WTC11 (cell line): ENCODE data around the gene SMYD3. TPM values are rescaled to one million over a fixed set of nuclear protein-coding genes. Genes with fewer than 3 reads are reported as not detected.

Experiments used
- ATAC-seq: fragments of 200-7000 bp; cut with Tn5 transposase; 2 replicates; pipeline ENCODE4 v1.10.0; 2021; ENCODE audit warnings: mild to moderate bottlenecking, moderate library complexity
- CTCF ChIA-PET: fragments of 300-600 bp; sonication (Branson Sonifier 250); formaldehyde crosslinking; loops from one replicate; lab custom pipeline; 2021; ENCODE audit warnings: antibody characterized with exemption; lab: Charles Lee
- POLR2A ChIA-PET: fragments of 350-600 bp; sonication (Branson Sonifier 250); formaldehyde crosslinking; loops from one replicate; lab custom pipeline; 2021; ENCODE audit warnings: antibody characterized with exemption; lab: Charles Lee
- DNase-seq: peaks from one replicate; pipeline ENCODE4 v3.0.0; 2021; ENCODE audit warnings: low spot score
- H3K27ac Mint-ChIP-seq: 2 replicates; pipeline ENCODE4 v1.8.0; 2021; ENCODE audit warnings: mixed read lengths
- H3K27me3 Mint-ChIP-seq: 2 replicates; pipeline ENCODE4 v1.8.0; 2021; ENCODE audit warnings: low read depth, mild to moderate bottlenecking, moderate library complexity, mixed read lengths
- H3K36me3 Mint-ChIP-seq: 2 replicates; pipeline ENCODE4 v1.8.0; 2021; ENCODE audit warnings: mixed read lengths
- H3K4me1 Mint-ChIP-seq: 2 replicates; pipeline ENCODE4 v1.8.0; 2022; ENCODE audit warnings: mixed read lengths
- H3K4me3 Mint-ChIP-seq: 2 replicates; pipeline ENCODE4 v1.8.0; 2021; ENCODE audit warnings: mild to moderate bottlenecking, moderate library complexity, mixed read lengths
- H3K9me3 Mint-ChIP-seq: 2 replicates; pipeline ENCODE4 v1.8.0; 2021; ENCODE audit warnings: mixed read lengths
- ARID4B ChIP-seq: sonication (generic); formaldehyde crosslinking; IDR thresholded peaks from 2 replicates; pipeline ENCODE4 v1.8.0; 2023; ENCODE audit warnings: missing genetic modification reagents, mild to moderate bottlenecking, borderline replicate concordance
- ATF1 ChIP-seq: sonication (generic); formaldehyde crosslinking; IDR thresholded peaks from 2 replicates; pipeline ENCODE4 v1.8.1; 2023; ENCODE audit warnings: mild to moderate bottlenecking, moderate library complexity, missing genetic modification reagents
- CREM ChIP-seq: sonication (generic); formaldehyde crosslinking; IDR thresholded peaks from 2 replicates; pipeline ENCODE4 v1.8.1; 2022; ENCODE audit warnings: mild to moderate bottlenecking, missing genetic modification reagents, moderate library complexity
- CTCF ChIP-seq: fragments of 200-600 bp; IDR thresholded peaks from 2 replicates; pipeline ENCODE4 v1.8.0; 2022; ENCODE audit warnings: antibody characterized with exemption
- E2F5 ChIP-seq: sonication (generic); formaldehyde crosslinking; IDR thresholded peaks from 2 replicates; pipeline ENCODE4 v1.8.1; 2022; ENCODE audit warnings: mild to moderate bottlenecking, moderate library complexity, missing genetic modification reagents
- EMX1 ChIP-seq: fragments of 250-450 bp; sonication (Bioruptor Pico); IDR thresholded peaks from 2 replicates; pipeline ENCODE4 v1.8.0; 2021; ENCODE audit warnings: mild to moderate bottlenecking
- ETV6 ChIP-seq: sonication (generic); formaldehyde crosslinking; IDR thresholded peaks from 2 replicates; pipeline ENCODE4 v1.8.1; 2022; ENCODE audit warnings: mild to moderate bottlenecking, missing genetic modification reagents
- FOXK1 ChIP-seq: sonication (generic); formaldehyde crosslinking; IDR thresholded peaks from 2 replicates; pipeline ENCODE4 v1.8.0; 2022; ENCODE audit warnings: mild to moderate bottlenecking, moderate library complexity, missing genetic modification reagents
- GABPB1 ChIP-seq: sonication (generic); formaldehyde crosslinking; IDR thresholded peaks from 2 replicates; pipeline ENCODE4 v1.8.1; 2023; ENCODE audit warnings: mild to moderate bottlenecking, missing genetic modification reagents
- GRHL2 ChIP-seq: fragments of 250-450 bp; sonication (Bioruptor Pico); IDR thresholded peaks from 2 replicates; pipeline ENCODE4 v1.8.0; 2022; ENCODE audit warnings: mild to moderate bottlenecking, moderate library complexity; ENCODE audit not compliant: insufficient replicate concordance, severe bottlenecking
- HMGA2 ChIP-seq: fragments of 250-450 bp; sonication (Bioruptor Pico); IDR thresholded peaks from 2 replicates; pipeline ENCODE4 v1.4.0; 2021; ENCODE audit warnings: mild to moderate bottlenecking, moderate library complexity
- MYBL2 ChIP-seq: sonication (generic); formaldehyde crosslinking; IDR thresholded peaks from 2 replicates; pipeline ENCODE4 v1.8.1; 2023; ENCODE audit warnings: mild to moderate bottlenecking, moderate library complexity, missing genetic modification reagents
- NFATC4 ChIP-seq: fragments of 250-450 bp; sonication (Bioruptor Pico); IDR thresholded peaks from 2 replicates; pipeline ENCODE4 v1.9.0; 2021; ENCODE audit warnings: mild to moderate bottlenecking
- NFYB ChIP-seq: sonication (generic); formaldehyde crosslinking; conservative IDR thresholded peaks from 2 replicates; pipeline ENCODE4 v1.8.0; 2022; ENCODE audit warnings: low read depth, missing genetic modification reagents
- SMAD4 ChIP-seq: sonication (generic); formaldehyde crosslinking; IDR thresholded peaks from 2 replicates; pipeline ENCODE4 v1.8.0; 2022; ENCODE audit warnings: mild to moderate bottlenecking, missing genetic modification reagents
- ZBTB43 ChIP-seq: sonication (generic); formaldehyde crosslinking; IDR thresholded peaks from 2 replicates; pipeline ENCODE4 v1.8.1; 2023; ENCODE audit warnings: mild to moderate bottlenecking, missing genetic modification reagents
- ZMAT4 ChIP-seq: fragments of 250-450 bp; sonication (Bioruptor Pico); IDR thresholded peaks from 2 replicates; pipeline ENCODE4 v1.9.0; 2021; ENCODE audit warnings: mild to moderate bottlenecking
- ZNF121 ChIP-seq: sonication (generic); formaldehyde crosslinking; IDR thresholded peaks from 2 replicates; pipeline ENCODE4 v1.8.0; 2023; ENCODE audit warnings: missing genetic modification reagents
- ZNF396 ChIP-seq: fragments of 250-450 bp; sonication (Bioruptor Pico); IDR thresholded peaks from 2 replicates; pipeline ENCODE4 v1.8.0; 2021; ENCODE audit warnings: mild to moderate bottlenecking, moderate library complexity, borderline replicate concordance
- ZNF416 ChIP-seq: fragments of 250-450 bp; sonication (Bioruptor Pico); IDR thresholded peaks from 2 replicates; pipeline ENCODE4 v1.9.0; 2021; ENCODE audit warnings: mild to moderate bottlenecking, inconsistent platforms
- total RNA-seq: library from RNA; stranded (reverse); gene quantifications from 3 replicates; pipeline ENCODE4 v1.2.3, GENCODE V29; 2021

The SMYD3 gene
- total RNA-seq, 1 experiment from 2014 or later: 21.4 TPM

- no peak for TF ChIP-seq ARID4B
- no peak for TF ChIP-seq ATF1 (CRISPR knock-in tag)
- TF ChIP-seq ZMAT4 (CRISPR knock-in tag): no peak
- no peak for TF ChIP-seq SMAD4 (CRISPR knock-in tag)
- no peak for TF ChIP-seq ZNF416 (CRISPR knock-in tag)
- no peak for TF ChIP-seq NFATC4 (CRISPR knock-in tag)
Observed at GRCh38 chr1:246533371-246533905, 26.4 kb upstream of the SMYD3 start (continued).

- ATAC-seq: no peak
- TF ChIP-seq GABPB1 (CRISPR knock-in tag): no peak
- TF ChIP-seq ZNF121 (CRISPR knock-in tag): no peak
- TF ChIP-seq FOXK1 (CRISPR knock-in tag): no peak
- no peak for TF ChIP-seq NFYB (CRISPR knock-in tag)
- no peak for TF ChIP-seq ETV6 (CRISPR knock-in tag)
- TF ChIP-seq GRHL2 (CRISPR knock-in tag): no peak
- no peak for TF ChIP-seq E2F5 (CRISPR knock-in tag)
- TF ChIP-seq CTCF: no peak
- TF ChIP-seq HMGA2 (CRISPR knock-in tag): no peak
- TF ChIP-seq EMX1: no peak
- TF ChIP-seq MYBL2 (CRISPR knock-in tag): no peak
- no peak for TF ChIP-seq ZBTB43
- no peak for TF ChIP-seq ZNF396 (CRISPR knock-in tag)
- no peak for TF ChIP-seq CREM (CRISPR knock-in tag)
- Mint-ChIP-seq H3K27me3 (peaks cover 3% of the 10 kb centered on the region; the same call in 1 of the 2 replicates), H3K9me3 (peaks cover 31% of the 10 kb centered on the region), H3K36me3 (peaks cover 18% of the 10 kb centered on the region), H3K4me3 (no peak overlapping the region), H3K4me1 (no peaks in the 10 kb centered on the region), H3K27ac (no peak overlapping the region)
- CTCF ChIA-PET: interaction anchor here (2.4 kb wide), 1 partner anchor 34 kb away, joined by 7 read pairs; no protein-coding TSS in a partner anchor
- POLR2A ChIA-PET: no interaction called here
- no peak for DNase-seq
Observed at GRCh38 chr1:246532519-246532918, 25.4 kb upstream of the SMYD3 start.
